Mucosa of descending colon (tissue), 3 donors: ENCODE measurements around the gene SLC47A1. TPM values are rescaled to one million over a fixed set of nuclear protein-coding genes. Genes with fewer than 3 reads are reported as not detected.

Experiments used
- ATAC-seq: fragments of 200-7000 bp; cut with Tn5 transposase; one replicate; pipeline ENCODE4 v1.9.1; 2020; ENCODE audit warnings: mild to moderate bottlenecking, moderate library complexity
- DNase-seq, 3 donors: peaks; one replicate each; pipeline ENCODE4 v3.0.0-alpha.2; 2020
- H3K36me3 ChIP-seq: fragments of 200-600 bp; one replicate; pipeline ENCODE4 v1.8.0; 2021; ENCODE audit warnings: low read depth, mild to moderate bottlenecking
- H3K4me1 ChIP-seq: fragments of 200-600 bp; one replicate; pipeline ENCODE4 v1.8.0; 2021; ENCODE audit warnings: low read depth, mild to moderate bottlenecking
- H3K4me3 ChIP-seq: fragments of 200-600 bp; one replicate; pipeline ENCODE4 v1.8.0; 2021; ENCODE audit warnings: mild to moderate bottlenecking
- H3K9me3 ChIP-seq: fragments of 200-600 bp; one replicate; pipeline ENCODE4 v1.8.0; 2021; ENCODE audit warnings: mild to moderate bottlenecking
- CTCF ChIP-seq: fragments of 200-600 bp; IDR thresholded peaks from one replicate; pipeline ENCODE4 v1.8.0; 2022; ENCODE audit warnings: antibody characterized with exemption, mild to moderate bottlenecking
- intact Hi-C, 2 donors: fragments of 100-400 bp; cut with DNase I in 1 of 2; cut with micrococcal nuclease in 1 of 2; formaldehyde crosslinking; loops; one replicate each; pipeline versions ENCODE4 v1.11.0 to v1.11.1; 2022; cut with DNase I, micrococcal nuclease
- long read RNA-seq, 2 donors: library from polyadenylated mRNA; unstranded; transcript quantifications; one replicate each; pipeline ENCODE4 v2.0.0, GENCODE V29; 2019 to 2021
- total RNA-seq, 3 donors: library from RNA; stranded (reverse); fragmentation: NEBNext Ultra II Directional in 2 of 3; extraction: Animal tissue kit (Norgen Biotek cat#: 25700) in 2 of 3; gene quantifications; one replicate each; pipeline versions ENCODE4 v1.2.1 to v1.2.4, GENCODE V29; 2021 to 2023
- donor health status: DM: no; HTN: no; CAD: no; lungs with moderate emphysema.
- donor health status: DM: no; HTN: no; CAD: no.
- donor health status: DM: no; HTN: yes; CAD: no.

SLC47A1 gene
- 1 to 10 TPM; 1.0 to 2.9 (median 2.3) TPM for total RNA-seq
- long read RNA-seq, donor 1, partial matches to known transcripts: 0 of 2 reads
- long read RNA-seq, donor 1, other reads (novel, unspliced or antisense): 2 of 2 reads
- long read RNA-seq, donor 2: 0 reads

- intact Hi-C loops: no loop called here
- no peak within 1 kb of the TSS for H3K4me3 ChIP-seq
- no peak for TF ChIP-seq CTCF
- DNase-seq: no peak
- ATAC-seq: peak; percentile 83
- peaks cover 11% of the 10 kb centered on the region for H3K4me1 ChIP-seq
- H3K9me3 ChIP-seq: no peaks in the 10 kb centered on the region
- no peaks in the 10 kb centered on the region for H3K36me3 ChIP-seq
These were observed at the start of gene SLC47A1 for GRCh38 chr17:19533718-19534561. Gene SLC47A1, plus strand, starts transcription at chr17:19533854. Its CDS starts 86 bp downstream, at chr17:19533940.

- Histone ChIP-seq H3K9me3 (no peaks in the 10 kb centered on the region), H3K4me3 (no peak overlapping the region), H3K36me3 (no peaks in the 10 kb centered on the region), H3K4me1 (no peaks in the 10 kb centered on the region)
- ATAC-seq (no peak), DNase-seq (no peak)
- intact Hi-C loops: no loop called here
- no peak for TF ChIP-seq CTCF
These were observed 47.8 kb upstream of the SLC47A1 start for GRCh38 chr17:19485800-19486340.

GRCh38 chr17:19486351-19487023 lies 47.2 kb upstream of the SLC47A1 start:
- intact Hi-C loops: no loop called here
- Histone ChIP-seq H3K4me3 (no peak overlapping the region), H3K4me1 (no peaks in the 10 kb centered on the region), H3K36me3 (no peaks in the 10 kb centered on the region), H3K9me3 (no peaks in the 10 kb centered on the region)
- no peak for TF ChIP-seq CTCF
- no peak for DNase-seq
- ATAC-seq: no peak

- Histone ChIP-seq H3K4me1 (no peaks in the 10 kb centered on the region), H3K4me3 (no peak overlapping the region), H3K36me3 (no peaks in the 10 kb centered on the region), H3K9me3 (no peaks in the 10 kb centered on the region)
- DNase-seq (no peak), ATAC-seq (no peak)
- TF ChIP-seq CTCF: no peak
- intact Hi-C loops: no loop called here
These were observed 46.5 kb upstream of the SLC47A1 start for GRCh38 chr17:19487024-19487600.

GRCh38 chr17:19492141-19492540 lies 41.5 kb upstream of the SLC47A1 start:
- ATAC-seq: no peak
- TF ChIP-seq CTCF: no peak
- intact Hi-C loops: no loop called here

More at GRCh38 chr17:19492141-19492540, 41.5 kb upstream of the SLC47A1 start:
- no peaks in the 10 kb centered on the region for H3K36me3 ChIP-seq
- no peak for DNase-seq
- no peak overlapping the region for H3K4me3 ChIP-seq
- no peaks in the 10 kb centered on the region for H3K9me3 ChIP-seq
- H3K4me1 ChIP-seq: no peaks in the 10 kb centered on the region
